Mucosa of rectum (tissue), 2 donors: ENCODE data around the gene SORCS2.

ENCODE experiments used
- H3K27ac ChIP-seq, 2 donors: one replicate each; pipeline ENCODE4 v1.7.0; 2013; ENCODE audit warnings: inconsistent platforms in 2 of 2, low read depth in 2 of 2, low read length in 2 of 2
- H3K27me3 ChIP-seq, 2 donors: one replicate each; pipeline ENCODE4 v1.7.0; 2013; ENCODE audit warnings: low read length in 2 of 2; ENCODE audit not compliant: control insufficient read depth in 2 of 2, insufficient read depth in 2 of 2
- H3K36me3 ChIP-seq, 2 donors: one replicate each; pipeline ENCODE4 v1.7.0; 2013; ENCODE audit warnings: low read length in 2 of 2; ENCODE audit not compliant: control insufficient read depth in 2 of 2, insufficient read depth in 2 of 2
- H3K4me1 ChIP-seq, 2 donors: one replicate each; pipeline ENCODE4 v1.7.0; 2013; ENCODE audit warnings: low read length in 2 of 2, mild to moderate bottlenecking in 1 of 2; ENCODE audit not compliant: control insufficient read depth in 2 of 2, insufficient read depth in 2 of 2
- H3K4me3 ChIP-seq, 2 donors: one replicate each; pipeline ENCODE4 v1.7.0; 2013; ENCODE audit warnings: low read length in 2 of 2
- H3K9ac ChIP-seq, 2 donors: one replicate each; pipeline ENCODE4 v1.7.0; 2013; ENCODE audit warnings: low read length in 2 of 2, low read depth in 1 of 2, mild to moderate bottlenecking in 1 of 2
- H3K9me3 ChIP-seq, 2 donors: one replicate each; pipeline ENCODE4 v1.7.0; 2013; ENCODE audit warnings: low read length in 2 of 2; ENCODE audit not compliant: control insufficient read depth in 2 of 2
- donor health status: healthy.
- donor health status: Normal muscosa, but diverticular disease.

The SORCS2 gene

DNA sequence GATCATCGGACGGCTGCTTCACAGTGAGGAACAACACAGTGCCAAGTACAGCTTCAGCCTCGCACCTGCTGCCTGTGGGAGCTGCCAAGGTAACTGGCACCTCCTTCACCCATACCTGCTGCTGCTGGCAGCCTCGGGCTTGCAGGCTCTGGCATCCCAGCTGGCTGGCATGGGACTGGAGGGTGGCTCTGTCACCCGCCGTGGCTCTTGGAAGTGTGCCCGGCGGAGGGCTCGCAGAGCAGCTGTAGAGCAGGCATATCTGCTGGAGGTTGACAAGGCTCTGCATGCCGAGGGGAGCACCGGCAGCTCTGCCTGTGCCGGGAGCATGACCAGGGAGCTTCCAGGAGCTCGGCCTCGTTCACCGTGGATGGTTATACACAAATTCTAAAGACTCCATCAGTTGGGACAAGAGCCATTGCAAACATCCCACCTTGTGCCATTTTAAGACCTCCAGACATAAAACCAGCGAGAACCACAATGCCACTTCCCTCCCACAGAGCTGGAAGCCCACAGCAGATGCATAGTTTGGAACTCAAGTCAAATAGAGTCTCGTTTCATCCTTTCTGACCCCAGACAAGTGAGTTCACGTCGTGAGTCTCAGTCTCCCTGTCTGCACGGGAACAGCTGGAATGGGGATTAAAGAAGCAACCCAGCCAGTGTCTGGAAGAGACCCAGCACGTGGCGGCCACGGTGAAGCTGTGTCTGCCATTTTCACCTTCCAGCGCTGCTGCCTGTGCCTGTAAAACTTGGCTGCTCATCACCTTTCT is 326.7 kb downstream of the SORCS2 start:
- Histone ChIP-seq H3K4me1 (no peaks in the 10 kb centered on the region), H3K36me3 (no peaks in the 10 kb centered on the region), H3K9me3 (no peaks in the 10 kb centered on the region), H3K9ac (no peak overlapping the region), H3K27ac (no peak overlapping the region), H3K27me3 (peaks cover 0 to 6% of the 10 kb centered on the region in 2 donors), H3K4me3 (no peak overlapping the region)

DNA sequence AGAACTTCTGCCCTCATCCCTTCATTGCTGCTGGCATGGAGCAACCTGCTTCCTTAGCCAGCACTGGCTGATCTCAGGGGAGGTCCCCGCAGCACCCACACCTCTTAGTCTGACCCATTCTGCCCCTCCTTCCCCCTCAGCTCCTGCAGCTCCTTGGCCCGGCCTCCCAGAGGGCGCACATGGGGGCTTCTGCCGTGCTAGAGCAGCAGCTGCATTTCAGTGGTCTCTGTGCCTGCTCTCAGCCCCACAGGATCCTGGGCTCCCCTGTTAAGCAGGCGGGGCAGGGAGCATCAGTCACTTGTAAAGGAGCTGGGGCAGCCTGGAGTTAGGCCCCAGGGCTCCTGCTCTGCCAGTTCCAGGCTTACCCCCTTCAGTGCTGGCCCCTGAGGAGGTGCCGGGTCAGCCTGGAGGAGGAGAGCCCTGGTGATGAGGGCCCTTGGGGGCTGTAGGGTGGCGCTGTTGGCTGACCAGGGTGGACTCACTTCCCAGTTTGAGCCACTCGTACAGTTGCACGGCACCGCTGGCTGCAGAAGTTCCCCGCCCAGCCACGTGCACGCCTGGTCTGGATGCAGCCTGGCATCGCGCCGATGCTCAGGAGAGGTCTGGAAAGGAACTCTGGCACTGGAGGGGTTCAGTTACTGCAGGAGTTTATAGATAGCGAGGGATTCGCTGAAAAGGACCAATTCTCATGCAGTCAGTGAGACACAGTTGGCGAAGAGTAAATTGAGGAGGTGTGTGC is 327.5 kb downstream of the SORCS2 start:
- no peaks in the 10 kb centered on the region for H3K9me3 ChIP-seq
- peaks cover 0 to 8% of the 10 kb centered on the region in 2 donors for H3K27me3 ChIP-seq
- no peak overlapping the region for H3K4me3 ChIP-seq
- H3K9ac ChIP-seq = no peak overlapping the region
- H3K4me1 ChIP-seq = no peaks in the 10 kb centered on the region
- no peaks in the 10 kb centered on the region for H3K36me3 ChIP-seq
- H3K27ac ChIP-seq = no peak overlapping the region

DNA sequence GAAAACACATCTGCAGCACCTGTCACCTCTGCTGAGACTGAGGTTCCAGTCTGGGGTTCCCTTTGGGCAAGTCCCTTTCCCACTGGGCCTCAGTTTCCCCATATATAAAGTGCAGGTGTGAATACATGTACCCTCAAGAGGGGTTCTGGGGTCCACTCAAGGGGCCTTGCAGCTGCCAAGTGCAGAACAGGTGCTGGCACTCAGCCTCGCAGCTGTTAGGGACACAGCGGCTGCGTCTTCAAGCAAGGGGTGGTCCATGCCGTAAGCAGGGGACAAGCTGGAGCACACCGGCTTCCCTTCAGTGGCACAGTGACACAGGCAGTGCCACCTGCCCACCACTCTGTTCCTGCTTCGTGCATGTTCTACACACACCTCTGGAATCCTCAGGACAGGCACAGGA is 329.3 kb downstream of the SORCS2 start:
- Histone ChIP-seq H3K36me3 (no peaks in the 10 kb centered on the region), H3K27ac (no peak overlapping the region), H3K4me1 (no peaks in the 10 kb centered on the region), H3K4me3 (no peak overlapping the region), H3K27me3 (peaks cover 0 to 8% of the 10 kb centered on the region in 2 donors), H3K9ac (no peak overlapping the region), H3K9me3 (no peaks in the 10 kb centered on the region)

DNA sequence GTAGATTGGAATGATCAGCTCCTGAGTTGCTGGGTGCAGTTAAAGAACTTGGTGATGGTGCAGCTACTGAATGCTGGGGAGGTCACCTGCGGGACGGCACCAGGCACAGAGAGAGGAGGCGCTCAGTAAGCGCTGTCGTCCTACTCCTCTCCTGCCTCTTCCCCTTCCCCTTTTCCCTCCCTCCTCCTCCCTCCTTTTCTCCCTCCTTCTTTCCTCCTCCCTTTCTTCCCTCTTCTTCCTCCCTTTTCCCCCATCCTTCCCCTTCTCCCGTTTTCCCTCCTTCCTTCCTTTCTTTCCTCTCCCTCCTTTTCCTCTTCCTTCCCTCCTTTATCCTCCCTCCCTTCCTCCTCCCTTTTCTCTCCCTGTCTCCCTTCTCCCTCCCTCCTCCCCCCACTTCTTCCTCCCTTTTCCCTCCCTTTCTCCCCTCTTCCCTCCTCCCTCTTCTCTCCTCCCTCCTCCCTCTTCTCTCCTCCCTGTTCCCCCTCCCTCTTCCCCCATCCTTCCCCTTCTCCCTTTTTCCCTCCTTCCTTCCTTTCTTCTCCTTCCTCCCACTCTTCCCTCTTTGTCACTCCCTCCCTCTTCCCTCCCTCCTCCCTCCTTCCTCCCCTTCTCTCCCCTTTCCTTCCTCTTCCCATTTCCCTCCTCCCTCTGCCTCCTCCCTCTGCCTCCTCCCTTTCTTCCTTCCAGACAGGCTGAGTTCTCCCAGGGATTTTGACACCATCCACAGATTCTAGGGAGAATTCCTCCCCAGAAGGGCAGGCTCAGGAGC is 330.3 kb downstream of the SORCS2 start:
- Histone ChIP-seq H3K36me3 (no peaks in the 10 kb centered on the region), H3K27ac (no peak overlapping the region), H3K4me3 (no peak overlapping the region), H3K4me1 (no peaks in the 10 kb centered on the region), H3K9me3 (no peaks in the 10 kb centered on the region), H3K27me3 (peaks cover 0 to 8% of the 10 kb centered on the region in 2 donors), H3K9ac (no peak overlapping the region)

DNA sequence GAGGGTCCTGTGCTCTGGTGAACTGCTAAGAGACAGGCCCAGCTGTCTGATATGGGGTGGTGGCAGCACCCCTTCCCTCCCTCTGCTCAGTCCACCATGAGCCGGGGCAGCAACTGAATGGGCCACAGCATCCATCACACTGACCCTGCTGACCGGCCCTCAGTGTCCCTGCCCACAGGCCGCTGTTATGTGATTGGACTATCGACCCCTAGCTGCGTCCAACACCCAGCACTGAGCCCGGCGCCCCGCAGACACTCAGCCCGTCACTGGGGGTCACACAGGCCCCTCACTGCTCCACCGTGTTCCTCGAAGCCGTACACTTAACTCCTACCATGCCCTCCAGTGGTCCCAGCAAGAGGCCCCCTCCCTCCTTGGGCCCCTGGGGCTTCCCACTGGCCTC is 331.2 kb downstream of the SORCS2 start:
- Histone ChIP-seq H3K9me3 (no peaks in the 10 kb centered on the region), H3K4me3 (no peak overlapping the region), H3K36me3 (no peaks in the 10 kb centered on the region), H3K27ac (no peak overlapping the region), H3K27me3 (peaks cover 0 to 8% of the 10 kb centered on the region in 2 donors), H3K4me1 (no peaks in the 10 kb centered on the region), H3K9ac (no peak overlapping the region)

DNA sequence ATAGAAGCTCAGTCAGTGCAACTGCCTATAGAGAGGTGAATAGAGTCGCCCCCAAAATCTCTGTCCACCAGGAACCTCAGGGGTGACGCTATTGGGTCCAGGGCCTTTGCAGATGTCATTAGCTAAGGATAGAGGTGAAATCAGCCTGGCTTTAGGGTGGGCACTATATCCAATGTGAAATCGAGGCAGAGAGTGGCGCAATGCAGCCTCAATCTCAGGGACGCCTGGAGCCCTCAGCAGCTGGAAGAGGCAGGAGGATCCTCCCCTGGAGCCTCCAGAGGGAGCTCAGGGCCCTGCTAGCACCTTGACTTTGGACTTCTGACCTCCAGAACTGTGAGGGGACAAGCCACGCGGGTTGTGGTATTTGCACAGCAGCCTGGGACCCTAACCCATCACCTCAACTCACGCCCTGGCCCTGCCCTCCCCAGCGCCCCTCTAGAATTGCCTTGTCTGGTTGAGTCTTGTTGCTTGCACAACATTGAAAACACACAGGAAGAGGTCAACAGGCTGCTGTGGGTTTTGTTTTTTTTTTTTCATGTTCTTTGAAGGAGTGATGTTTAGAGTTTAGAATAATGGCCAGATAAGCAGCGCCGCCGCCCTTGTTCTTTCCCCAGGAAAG is 331.8 kb downstream of the SORCS2 start:
- no peaks in the 10 kb centered on the region for H3K36me3 ChIP-seq
- H3K4me3 ChIP-seq = no peak overlapping the region
- H3K9ac ChIP-seq = no peak overlapping the region
- H3K27me3 ChIP-seq = peaks cover 0 to 8% of the 10 kb centered on the region in 2 donors
- no peaks in the 10 kb centered on the region for H3K4me1 ChIP-seq
- no peaks in the 10 kb centered on the region for H3K9me3 ChIP-seq
- no peak overlapping the region for H3K27ac ChIP-seq

DNA sequence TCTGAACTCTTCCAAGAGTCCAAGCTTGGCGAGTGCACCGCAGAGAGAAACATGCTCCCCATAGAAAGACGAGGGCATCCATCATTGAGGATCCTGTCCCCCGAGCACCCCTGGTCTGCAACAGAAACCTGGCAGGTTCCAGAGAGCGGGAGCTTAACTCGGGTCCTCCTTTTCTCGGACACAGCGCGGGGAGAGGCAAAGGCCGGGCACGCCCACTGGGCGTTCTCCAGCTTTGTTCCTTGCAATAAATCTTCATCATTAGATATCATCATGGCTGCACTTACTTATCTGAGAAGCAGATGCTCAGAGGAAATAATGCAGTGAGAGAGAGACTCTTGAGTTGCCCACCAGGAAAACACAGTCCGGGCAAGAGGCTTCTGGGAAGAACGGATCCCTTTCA is 332.5 kb downstream of the SORCS2 start:
- no peak overlapping the region for H3K9ac ChIP-seq
- no peaks in the 10 kb centered on the region for H3K9me3 ChIP-seq
- H3K27me3 ChIP-seq = peaks cover 0 to 8% of the 10 kb centered on the region in 2 donors
- H3K4me1 ChIP-seq = no peaks in the 10 kb centered on the region
- H3K27ac ChIP-seq = no peak overlapping the region
- no peaks in the 10 kb centered on the region for H3K36me3 ChIP-seq
- H3K4me3 ChIP-seq = no peak overlapping the region

DNA sequence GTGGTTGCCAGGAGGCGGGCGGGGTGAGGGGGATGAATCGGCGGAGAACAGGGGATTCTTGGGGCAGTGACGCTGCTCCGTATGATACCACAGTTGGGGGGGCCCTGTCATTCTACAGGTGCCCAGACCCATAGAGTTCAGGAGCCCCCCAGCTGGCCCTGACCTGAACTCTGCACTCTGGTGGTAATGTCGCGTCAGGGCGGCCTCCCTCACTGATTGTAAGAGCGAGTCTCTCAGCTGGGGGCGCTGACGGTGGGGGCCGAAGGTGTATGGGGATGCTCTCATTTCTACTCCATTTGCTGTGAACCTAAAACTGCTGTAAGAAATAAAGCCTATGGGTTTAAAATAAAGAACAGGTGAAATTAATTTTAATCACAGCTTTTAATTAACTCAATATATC is 334.2 kb downstream of the SORCS2 start:
- H3K36me3 ChIP-seq = no peaks in the 10 kb centered on the region
- peaks cover 0 to 8% of the 10 kb centered on the region in 2 donors for H3K27me3 ChIP-seq
- H3K9me3 ChIP-seq = no peaks in the 10 kb centered on the region
- no peak overlapping the region for H3K27ac ChIP-seq
- no peaks in the 10 kb centered on the region for H3K4me1 ChIP-seq
- no peak overlapping the region for H3K9ac ChIP-seq
- no peak overlapping the region for H3K4me3 ChIP-seq

DNA sequence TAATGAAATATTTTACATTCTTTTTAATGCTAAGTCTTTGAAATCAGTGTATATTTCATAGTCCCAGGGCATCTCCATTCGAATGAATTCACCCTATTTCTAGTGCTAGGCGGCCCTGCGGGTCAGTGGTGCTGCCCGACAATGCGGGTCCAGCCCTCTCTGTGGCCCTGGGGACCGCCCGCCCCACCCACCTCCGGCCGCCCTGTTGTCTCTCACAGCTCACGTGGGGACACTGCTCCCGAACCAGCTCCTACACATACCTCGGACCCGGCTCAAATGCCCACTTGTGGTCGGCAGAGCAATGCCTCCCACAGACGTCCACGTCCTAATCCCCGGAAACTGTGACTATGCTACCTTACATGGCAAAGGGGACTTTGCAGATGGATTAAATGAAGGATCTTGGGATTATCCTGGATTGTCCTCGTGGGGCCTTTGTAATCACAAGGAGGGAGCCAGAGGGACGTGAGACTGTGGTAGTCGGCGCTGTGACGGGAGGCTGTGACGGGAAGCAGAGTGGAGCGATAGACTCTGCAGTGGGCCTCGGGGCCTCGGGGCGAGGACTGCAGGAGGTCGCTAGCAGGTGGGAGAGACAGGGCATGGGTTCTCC is 334.7 kb downstream of the SORCS2 start:
- Histone ChIP-seq H3K27ac (no peak overlapping the region), H3K4me3 (no peak overlapping the region), H3K9me3 (no peaks in the 10 kb centered on the region), H3K4me1 (no peaks in the 10 kb centered on the region), H3K9ac (no peak overlapping the region), H3K27me3 (peaks cover 0 to 8% of the 10 kb centered on the region in 2 donors), H3K36me3 (no peaks in the 10 kb centered on the region)
